ENCODE data around the gene METTL2A. TPM values are rescaled to one million over a fixed set of nuclear protein-coding genes. Genes with fewer than 3 reads are reported as not detected.
"Not testable (repeated sequence)": the region's sequence is repeated elsewhere in the genome, so short reads cannot be mapped to it uniquely, and the experiment has no call there.

Gene METTL2A
- total and polyA plus RNA-seq, 2 experiments from 2014 or later = 13.6 to 18.1 TPM

GRCh38 chr17:62388856-62389255 is 34.8 kb upstream of the METTL2A start:
- WGBS (ENCODE audit: low lambda C conversion rate, missing lambda C conversion rate) = 75% methylated on average over 1 of the region's 1 CpG
- TF ChIP-seq EZH2phosphoT487 (IDR thresholded peaks at IDR 0.05; ENCODE audit: low read depth, severe bottlenecking, unreplicated experiment) = no peak

DNA sequence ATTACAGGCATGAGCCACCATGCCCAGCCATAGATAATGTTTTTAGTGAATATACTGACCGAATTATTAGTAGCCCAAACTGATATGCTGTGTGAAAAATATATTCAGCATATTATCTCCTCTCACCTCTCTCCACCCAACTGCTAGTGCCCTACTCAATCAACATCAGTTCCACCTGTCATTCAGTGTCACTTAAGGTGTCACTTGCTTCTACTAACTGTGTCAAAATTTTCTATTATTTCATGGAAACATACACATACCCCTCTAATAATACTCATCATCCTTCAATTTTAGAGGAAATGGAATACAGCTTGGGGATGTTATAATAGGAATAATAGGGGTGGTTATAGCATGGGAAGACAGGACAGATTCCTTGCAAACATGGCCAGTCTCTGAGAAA is 30.8 kb upstream of the METTL2A start:
- no peak for DNase-seq (ENCODE audit: low spot score)
- no peak overlapping the region for H3K4me2 ChIP-seq
- H3K4me1 ChIP-seq (ENCODE audit: insufficient read depth) = no peaks in the 10 kb centered on the region
- TF ChIP-seq EZH2phosphoT487 (IDR thresholded peaks at IDR 0.05; ENCODE audit: low read depth, severe bottlenecking, unreplicated experiment) (no peak), EZH2 (IDR thresholded peaks at IDR 0.05; ENCODE audit: borderline replicate concordance) (no peak), CTCF (IDR thresholded peaks at IDR 0.05; ENCODE audit: poor library complexity) (no peak)
- H3K9me2 ChIP-seq (replicated peaks; ENCODE audit: insufficient read depth) = no peaks in the 10 kb centered on the region
- no peak overlapping the region for H3K27ac ChIP-seq
- no peak overlapping the region for H2AFZ ChIP-seq
- H4K20me1 ChIP-seq (ENCODE audit: insufficient read depth, poor library complexity, severe bottlenecking) = no peaks in the 10 kb centered on the region
- H3K4me3 ChIP-seq = no peak overlapping the region
- no peaks in the 10 kb centered on the region for H3K79me2 ChIP-seq
- 83% methylated on average over 1 of the region's 1 CpG for WGBS (ENCODE audit: low lambda C conversion rate, missing lambda C conversion rate)
- H3K27me3 ChIP-seq = peaks cover 9% of the 10 kb centered on the region
- H3K36me3 ChIP-seq (replicated peaks; ENCODE audit: insufficient read depth, low read depth) = no peaks in the 10 kb centered on the region
- H3K9me3 ChIP-seq (ENCODE audit: low read depth) = no peaks in the 10 kb centered on the region

More at GRCh38 chr17:62388856-62389255, 34.8 kb upstream of the METTL2A start:
- Histone ChIP-seq H3K4me2 (no peak overlapping the region), H3K4me3 (no peak overlapping the region), H2AFZ (no peak overlapping the region), H3K4me1 (ENCODE audit: insufficient read depth) (no peaks in the 10 kb centered on the region), H3K9me3 (ENCODE audit: low read depth) (no peaks in the 10 kb centered on the region), H4K20me1 (ENCODE audit: insufficient read depth, poor library complexity, severe bottlenecking) (no peaks in the 10 kb centered on the region), H3K27me3 (peaks cover 4% of the 10 kb centered on the region), H3K79me2 (no peaks in the 10 kb centered on the region), H3K36me3 (replicated peaks; ENCODE audit: insufficient read depth, low read depth) (no peaks in the 10 kb centered on the region), H3K27ac (no peak overlapping the region), H3K9me2 (replicated peaks; ENCODE audit: insufficient read depth) (no peaks in the 10 kb centered on the region)
- no peak for DNase-seq (ENCODE audit: low spot score)

DNA sequence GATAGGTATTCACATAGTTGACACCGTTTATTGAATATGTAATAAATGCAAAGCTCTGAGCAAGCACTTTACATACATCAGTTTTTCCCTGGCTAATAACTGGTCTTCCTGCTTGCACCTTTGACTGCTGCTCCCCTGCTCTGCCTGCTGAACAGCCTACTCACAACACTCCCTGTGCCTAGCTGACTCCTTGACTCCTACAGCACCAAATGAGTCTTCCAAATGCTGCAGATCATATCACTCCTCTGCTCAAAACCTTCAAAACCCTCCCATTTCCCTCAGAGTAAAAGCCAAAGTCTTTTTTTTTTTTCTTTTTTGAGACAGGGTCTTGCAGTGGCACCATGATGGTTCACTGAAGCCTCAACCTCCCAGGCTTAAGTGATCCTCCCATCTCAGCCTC is 24.8 kb upstream of the METTL2A start:
- TF ChIP-seq CTCF (IDR thresholded peaks at IDR 0.05; ENCODE audit: poor library complexity) (no peak), EZH2phosphoT487 (IDR thresholded peaks at IDR 0.05; ENCODE audit: low read depth, severe bottlenecking, unreplicated experiment) (no peak), EZH2 (IDR thresholded peaks at IDR 0.05; ENCODE audit: borderline replicate concordance) (no peak)
- Histone ChIP-seq H4K20me1 (ENCODE audit: insufficient read depth, poor library complexity, severe bottlenecking) (no peaks in the 10 kb centered on the region), H2AFZ (no peak overlapping the region), H3K79me2 (no peaks in the 10 kb centered on the region), H3K27me3 (peaks cover 9% of the 10 kb centered on the region), H3K9me3 (ENCODE audit: low read depth) (no peaks in the 10 kb centered on the region), H3K36me3 (replicated peaks; ENCODE audit: insufficient read depth, low read depth) (no peaks in the 10 kb centered on the region), H3K4me3 (no peak overlapping the region), H3K27ac (no peak overlapping the region), H3K4me1 (ENCODE audit: insufficient read depth) (no peaks in the 10 kb centered on the region), H3K4me2 (no peak overlapping the region), H3K9me2 (replicated peaks; ENCODE audit: insufficient read depth) (no peaks in the 10 kb centered on the region)
- DNase-seq (ENCODE audit: low spot score) = no peak
- 96% methylated on average over 1 of the region's 1 CpG for WGBS (ENCODE audit: low lambda C conversion rate, missing lambda C conversion rate)

GRCh38 chr17:62405451-62405850 is 18.2 kb upstream of the METTL2A start:
- Histone ChIP-seq H3K9me2 (replicated peaks; ENCODE audit: insufficient read depth) (no peaks in the 10 kb centered on the region), H3K79me2 (no peaks in the 10 kb centered on the region), H3K27ac (no peak overlapping the region), H3K27me3 (no peaks in the 10 kb centered on the region), H4K20me1 (ENCODE audit: insufficient read depth, poor library complexity, severe bottlenecking) (no peaks in the 10 kb centered on the region), H3K9me3 (ENCODE audit: low read depth) (no peaks in the 10 kb centered on the region), H3K36me3 (replicated peaks; ENCODE audit: insufficient read depth, low read depth) (no peaks in the 10 kb centered on the region), H2AFZ (no peak overlapping the region), H3K4me2 (no peak overlapping the region), H3K4me1 (ENCODE audit: insufficient read depth) (no peaks in the 10 kb centered on the region), H3K4me3 (no peak overlapping the region)
- TF ChIP-seq EZH2 (IDR thresholded peaks at IDR 0.05; ENCODE audit: borderline replicate concordance) (no peak), CTCF (IDR thresholded peaks at IDR 0.05; ENCODE audit: poor library complexity) (no peak), EZH2phosphoT487 (IDR thresholded peaks at IDR 0.05; ENCODE audit: low read depth, severe bottlenecking, unreplicated experiment) (no peak)
- no peak for DNase-seq (ENCODE audit: low spot score)
- WGBS (ENCODE audit: low lambda C conversion rate, missing lambda C conversion rate) = 60% methylated on average over 2 of the region's 2 CpGs

DNA sequence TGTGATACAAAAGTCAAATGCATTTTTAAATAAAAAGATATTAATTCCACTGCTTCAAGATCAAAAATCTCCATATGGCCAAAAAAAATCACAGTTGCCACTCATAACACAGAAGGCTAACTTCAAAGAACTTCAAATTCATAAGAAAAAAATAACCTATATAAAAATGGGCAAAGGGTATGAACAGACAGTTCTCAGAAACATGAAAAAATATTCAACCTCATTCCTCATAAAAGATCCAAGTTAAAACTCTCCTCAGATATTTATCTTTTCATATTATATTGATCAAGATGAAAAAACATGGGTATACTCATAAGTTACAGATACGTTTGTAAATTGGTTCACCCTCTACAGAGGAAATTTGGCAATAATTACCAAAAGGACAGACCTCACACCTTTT is 10.6 kb upstream of the METTL2A start:
- not testable (repeated sequence) for H3K36me3 ChIP-seq (replicated peaks; ENCODE audit: insufficient read depth, low read depth); H3K4me3 ChIP-seq; H3K27me3 ChIP-seq; H3K79me2 ChIP-seq; H3K4me2 ChIP-seq; H3K9me2 ChIP-seq (replicated peaks; ENCODE audit: insufficient read depth); H3K4me1 ChIP-seq (ENCODE audit: insufficient read depth); H4K20me1 ChIP-seq (ENCODE audit: insufficient read depth, poor library complexity, severe bottlenecking); H2AFZ ChIP-seq; DNase-seq (ENCODE audit: low spot score); H3K9me3 ChIP-seq (ENCODE audit: low read depth); H3K27ac ChIP-seq
- WGBS (ENCODE audit: low lambda C conversion rate, missing lambda C conversion rate) = 96% methylated on average over 1 of the region's 1 CpG

DNA sequence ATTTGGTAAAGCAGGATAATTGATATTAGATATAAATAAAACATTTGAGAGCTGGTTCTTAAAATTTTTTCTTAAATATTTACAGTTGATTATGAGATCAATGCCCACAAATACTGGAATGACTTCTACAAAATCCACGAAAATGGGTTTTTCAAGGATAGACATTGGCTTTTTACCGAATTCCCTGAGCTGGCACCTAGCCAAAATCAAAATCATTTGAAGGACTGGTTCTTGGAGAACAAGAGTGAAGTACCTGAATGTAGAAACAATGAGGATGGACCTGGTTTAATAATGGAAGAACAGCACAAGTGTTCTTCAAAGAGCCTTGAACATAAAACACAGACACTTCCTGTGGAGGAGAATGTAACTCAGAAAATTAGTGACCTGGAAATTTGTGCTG is 2.5 kb downstream of the METTL2A start:
- H3K79me2 ChIP-seq = peaks cover 23% of the 10 kb centered on the region
- not testable (repeated sequence) for H3K9me2 ChIP-seq (replicated peaks; ENCODE audit: insufficient read depth); H3K36me3 ChIP-seq (replicated peaks; ENCODE audit: insufficient read depth, low read depth); H2AFZ ChIP-seq; H4K20me1 ChIP-seq (ENCODE audit: insufficient read depth, poor library complexity, severe bottlenecking); H3K27ac ChIP-seq; DNase-seq (ENCODE audit: low spot score); H3K4me1 ChIP-seq (ENCODE audit: insufficient read depth); H3K9me3 ChIP-seq (ENCODE audit: low read depth); H3K4me2 ChIP-seq; H3K4me3 ChIP-seq; H3K27me3 ChIP-seq
- 100% methylated on average over 2 of the region's 2 CpGs for WGBS (ENCODE audit: low lambda C conversion rate, missing lambda C conversion rate)
